NOMO-1 treated with dmso at 0.1 percent for 144 hours (cell line): ENCODE results near the gene SEC24D.
A peak's percentile ranks its signal among the peaks of the same experiment; 100 is the strongest.

ENCODE experiments used
- DNase-seq: peaks from one replicate; lab custom pipeline; 2025; ENCODE audit not compliant: unreplicated experiment; lab: John Stamatoyannopoulos, UW

The SEC24D gene

DNA sequence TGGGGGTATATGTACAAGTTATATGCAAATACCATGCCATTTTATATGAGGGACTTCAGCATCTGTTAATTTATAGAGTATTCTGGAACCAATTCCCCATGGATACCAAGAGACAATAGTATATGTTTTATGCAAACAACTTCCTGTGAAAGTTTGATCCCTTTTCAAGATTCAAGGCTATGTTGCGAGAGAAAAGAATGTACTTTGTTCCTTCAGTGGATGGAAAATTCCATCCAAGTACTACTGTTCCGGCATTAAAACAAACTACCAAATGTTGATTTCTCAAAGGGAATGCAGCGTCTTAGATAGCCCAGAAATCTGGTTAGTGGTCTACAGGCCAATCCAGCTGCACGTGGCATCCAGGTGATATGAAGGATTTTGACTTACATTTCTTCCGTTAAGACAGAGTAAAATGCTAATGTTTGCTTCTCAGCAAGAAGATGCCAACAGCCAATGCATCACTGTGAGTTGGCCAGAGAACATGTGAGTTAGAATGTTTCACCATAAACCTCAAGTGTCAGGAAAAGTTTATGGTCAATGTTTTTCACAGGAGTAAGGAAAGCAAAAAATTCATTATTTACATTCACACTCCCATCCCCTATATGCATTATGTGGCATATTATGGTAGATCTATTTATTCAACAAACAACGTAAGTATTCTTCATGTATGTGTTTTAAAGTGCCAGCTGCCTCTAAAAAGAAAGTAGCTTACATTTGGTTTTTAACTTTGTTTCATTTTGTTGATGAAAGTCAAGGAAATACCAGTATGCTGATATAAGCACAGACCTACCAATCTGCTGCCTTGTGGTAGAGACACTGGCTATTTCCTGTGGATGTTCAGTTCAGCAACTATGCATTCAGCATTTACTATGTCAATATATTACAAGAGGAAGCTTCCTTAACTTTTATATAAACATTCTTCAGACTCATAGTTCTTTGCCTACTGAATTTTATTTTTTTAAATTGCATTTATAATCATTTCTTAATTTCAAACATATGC is 106.3 kb downstream of the SEC24D start:
- no peak for DNase-seq

DNA sequence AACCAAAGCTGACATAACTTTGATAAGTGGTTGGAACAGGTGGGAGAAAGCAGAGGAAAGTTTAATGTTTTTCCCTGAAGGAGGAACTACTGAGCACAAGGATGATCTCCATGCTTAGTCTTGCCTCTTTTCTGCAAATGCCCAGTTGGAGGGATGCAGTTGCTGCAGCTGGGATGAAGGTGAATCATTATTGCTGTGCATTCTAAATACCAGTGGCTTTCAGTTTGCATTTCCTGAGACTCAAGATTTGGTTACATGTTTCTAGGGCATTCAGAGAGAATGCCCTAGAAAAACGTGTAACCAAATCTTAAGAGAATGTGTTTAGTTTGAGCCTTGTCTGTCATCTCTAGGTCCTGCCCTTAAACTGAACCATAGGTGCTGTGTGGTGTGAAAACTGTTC is 108.6 kb downstream of the SEC24D start:
- DNase-seq, result no peak

DNA sequence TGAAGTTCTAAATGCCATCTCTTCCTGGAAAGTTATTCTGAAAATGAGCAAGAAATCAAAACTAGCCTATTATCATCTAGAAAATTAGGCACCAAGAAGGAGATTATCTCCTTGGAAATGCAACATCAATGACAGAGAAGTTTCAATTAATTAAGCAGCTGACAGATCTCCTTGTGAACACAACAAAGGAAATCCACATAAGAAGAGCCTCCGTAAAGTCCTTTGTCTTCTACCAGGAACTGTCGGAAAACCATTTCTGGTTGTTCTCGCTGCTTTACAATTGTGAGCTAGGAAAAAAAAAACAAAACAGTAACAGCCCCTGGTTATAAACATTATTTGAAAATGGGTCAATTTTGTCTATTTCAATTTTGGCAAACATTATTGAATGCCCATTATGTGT is 112.6 kb downstream of the SEC24D start:
- no peak for DNase-seq

DNA sequence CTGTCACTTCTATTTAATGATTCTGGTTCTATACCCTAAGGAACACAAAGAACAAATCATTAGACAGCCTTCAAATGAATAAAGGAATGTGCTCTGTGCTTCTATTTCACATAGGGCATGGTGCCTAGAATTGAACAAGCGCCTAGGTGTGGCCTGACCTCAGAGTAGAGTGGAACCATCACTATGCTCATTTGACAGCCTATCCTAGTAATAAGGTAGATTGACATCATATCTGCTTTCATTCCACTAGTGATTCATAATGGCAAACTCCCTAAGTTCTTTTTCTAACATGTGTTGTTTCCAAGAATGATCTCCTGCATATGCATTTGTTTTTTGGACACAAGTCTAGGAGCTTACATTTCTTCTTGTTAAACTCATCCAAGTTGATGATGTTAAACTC is 114.2 kb downstream of the SEC24D start:
- DNase-seq, result no peak

DNA sequence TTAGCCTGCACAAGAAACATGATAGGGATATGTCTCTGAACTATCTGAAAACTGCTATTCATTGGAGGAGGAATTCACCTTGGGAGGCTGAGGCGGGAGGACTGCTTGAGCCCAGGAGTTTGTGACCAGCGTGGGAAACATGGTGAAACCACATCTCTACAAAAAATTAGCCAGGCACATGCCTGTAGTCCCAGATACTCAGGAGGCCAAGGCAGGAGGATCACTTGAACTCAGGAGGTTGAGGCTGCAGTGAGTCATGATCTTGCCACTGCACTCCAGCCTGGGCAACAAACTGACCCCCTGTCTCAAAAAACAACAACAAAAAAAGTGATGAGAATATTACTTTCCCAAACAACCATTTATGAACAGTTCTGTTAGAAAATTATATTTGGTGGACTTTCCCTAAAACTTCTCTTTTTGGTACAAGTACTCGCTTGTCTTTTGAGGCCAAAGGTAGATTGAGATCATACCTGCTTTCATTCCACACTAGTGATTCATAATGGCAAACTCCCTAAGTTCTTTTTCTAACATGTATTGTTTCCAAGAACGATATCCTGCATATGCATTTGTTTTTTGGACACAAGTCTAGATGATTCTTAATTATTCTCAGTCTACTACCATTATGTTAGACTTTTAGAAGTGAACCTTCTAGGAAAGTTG is 117.3 kb downstream of the SEC24D start:
- DNase-seq, result no peak

DNA sequence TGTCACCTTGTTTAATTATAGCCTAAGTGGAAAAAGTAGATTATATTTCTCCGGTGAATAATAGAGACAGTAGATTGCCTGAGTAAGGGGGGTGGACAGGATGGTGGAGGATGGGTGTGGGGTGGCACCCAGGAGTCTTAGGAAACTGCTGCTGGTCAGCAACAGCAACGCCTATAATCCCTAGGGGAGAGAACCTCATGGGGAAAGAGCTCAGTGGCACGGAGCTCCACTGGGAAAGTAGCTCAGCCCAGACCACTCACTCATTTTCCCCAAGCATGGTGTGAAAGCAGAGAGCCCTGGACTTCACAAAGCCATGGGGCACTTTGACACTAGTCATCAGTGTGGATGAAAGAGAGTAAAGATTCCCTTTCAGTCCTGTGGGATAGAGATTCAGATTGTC is 119.6 kb downstream of the SEC24D start:
- DNase-seq, result no peak

DNA sequence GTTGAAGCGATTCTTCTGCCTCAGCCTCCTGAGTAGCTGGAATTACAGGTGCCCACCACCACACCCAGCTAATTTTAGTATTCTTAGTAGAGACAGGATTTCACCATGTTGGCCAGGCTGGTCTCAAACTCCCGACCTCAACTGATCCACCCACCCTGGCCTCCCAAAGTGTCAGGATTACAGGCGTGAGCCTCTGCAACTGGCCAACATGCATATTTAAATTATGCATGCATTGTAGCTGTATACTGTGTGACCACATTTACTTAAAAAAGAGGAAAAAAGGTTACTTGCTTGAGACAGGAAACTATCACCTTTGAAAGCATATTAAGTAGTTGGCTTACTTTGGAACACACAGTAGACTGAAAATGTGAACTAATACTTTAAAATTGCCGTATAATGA is 121.2 kb downstream of the SEC24D start:
- DNase-seq, result no peak

DNA sequence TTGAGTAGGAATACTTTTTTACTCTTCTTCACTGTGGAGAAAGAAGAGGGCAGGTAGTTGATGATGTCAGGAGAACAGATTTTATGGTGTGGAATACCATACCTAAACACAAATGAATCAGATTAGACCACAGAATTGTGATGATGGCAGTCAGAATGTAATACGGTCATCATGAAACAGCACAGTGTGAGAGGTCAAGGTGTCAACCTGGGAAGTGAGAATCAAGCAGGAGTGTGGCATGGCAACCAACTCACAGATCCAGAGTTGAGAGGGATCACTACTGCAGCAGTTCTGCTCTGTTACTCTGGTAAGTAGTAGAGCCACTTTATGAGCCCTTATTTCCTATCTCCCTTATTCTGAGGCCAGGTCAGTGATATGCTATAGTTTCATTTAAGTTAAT is 123.1 kb downstream of the SEC24D start:
- DNase-seq, result no peak

DNA sequence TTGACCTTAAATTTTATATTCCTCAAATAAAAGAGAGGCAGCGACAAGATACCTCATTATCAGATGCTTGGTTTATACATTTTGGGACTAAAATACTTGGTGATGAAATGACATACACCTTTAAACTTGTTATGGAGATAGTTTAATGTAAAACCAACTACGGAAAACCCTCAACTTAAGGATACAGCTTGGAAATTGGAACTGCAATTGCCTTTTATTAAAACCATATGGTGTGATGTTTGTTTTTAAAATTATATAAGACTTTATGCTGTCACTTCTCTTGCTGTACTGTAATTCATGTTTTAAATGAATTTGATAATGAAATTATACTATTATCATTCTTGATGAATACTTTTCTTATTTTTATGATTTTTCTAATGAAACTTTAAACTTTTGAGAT is 124.9 kb downstream of the SEC24D start:
- no peak for DNase-seq

DNA sequence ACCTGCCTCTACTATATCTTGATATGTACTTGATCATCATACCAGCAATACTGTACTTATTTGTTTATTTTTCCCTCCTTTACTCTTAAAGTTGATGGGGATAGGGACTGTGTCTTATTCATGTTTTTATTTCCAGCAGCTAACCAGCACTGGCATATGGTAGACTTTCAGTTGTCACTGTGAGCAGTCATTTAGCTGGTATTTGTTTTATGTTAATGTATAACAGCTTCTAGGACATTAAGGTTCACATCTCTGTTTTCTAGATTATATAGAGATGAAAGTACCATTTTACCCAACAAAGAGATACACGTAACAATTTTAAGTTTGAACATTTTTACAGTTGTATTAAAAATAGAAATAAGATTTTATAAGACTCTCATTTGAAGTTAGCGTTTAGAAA is 132.8 kb downstream of the SEC24D start:
- no peak for DNase-seq

DNA sequence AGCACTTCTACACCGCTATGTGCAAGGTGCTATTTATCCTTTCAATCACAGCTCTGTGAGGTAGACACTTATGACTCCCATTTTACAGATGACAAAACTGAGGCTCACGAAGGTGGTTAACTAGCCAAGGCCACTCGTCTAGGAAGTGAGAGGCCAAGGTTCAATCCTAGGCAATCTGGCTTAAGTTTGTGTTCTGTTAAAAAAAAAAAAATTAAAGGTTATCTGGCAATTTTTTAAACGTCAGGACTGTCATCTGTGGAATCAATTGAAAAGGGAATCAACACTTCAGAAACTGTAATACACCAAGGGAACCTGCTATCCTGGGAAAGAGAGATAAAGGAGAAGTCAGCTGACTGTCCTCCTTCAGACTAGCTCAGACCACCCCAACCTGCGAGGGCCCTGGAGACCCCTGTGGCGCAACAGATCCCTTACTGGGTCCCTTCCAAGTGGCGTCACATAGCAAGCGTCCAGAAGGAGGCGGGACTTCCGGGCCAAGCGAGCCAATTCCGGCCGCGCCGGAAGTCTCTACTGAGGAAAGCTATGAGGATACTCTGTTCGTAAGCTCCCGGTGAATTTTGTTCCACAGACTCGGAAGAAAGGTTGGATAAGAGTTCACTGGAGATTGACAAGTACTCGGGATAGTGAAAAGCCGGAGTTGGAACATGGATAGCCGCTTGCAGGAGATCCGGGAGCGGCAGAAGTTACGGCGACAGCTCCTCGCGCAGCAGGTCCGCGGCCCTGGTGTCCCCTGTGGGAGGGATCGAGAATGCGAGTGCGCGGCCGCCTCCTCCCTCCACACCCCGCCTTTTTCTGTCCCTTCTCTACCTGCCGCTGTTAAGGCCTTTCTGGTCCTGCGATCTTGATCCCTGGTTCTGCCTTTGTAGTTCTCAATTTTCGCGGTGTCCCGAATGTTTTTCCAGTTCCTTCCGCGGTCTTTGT is 150.8 kb downstream of the SEC24D start, which contains the start of gene METTL14:
Gene METTL14 (plus strand): TSS at position 520 of the 939 bp plus-strand sequence. CDS start 143 bp downstream, at position 663.
- peak; percentile 86 for DNase-seq

DNA sequence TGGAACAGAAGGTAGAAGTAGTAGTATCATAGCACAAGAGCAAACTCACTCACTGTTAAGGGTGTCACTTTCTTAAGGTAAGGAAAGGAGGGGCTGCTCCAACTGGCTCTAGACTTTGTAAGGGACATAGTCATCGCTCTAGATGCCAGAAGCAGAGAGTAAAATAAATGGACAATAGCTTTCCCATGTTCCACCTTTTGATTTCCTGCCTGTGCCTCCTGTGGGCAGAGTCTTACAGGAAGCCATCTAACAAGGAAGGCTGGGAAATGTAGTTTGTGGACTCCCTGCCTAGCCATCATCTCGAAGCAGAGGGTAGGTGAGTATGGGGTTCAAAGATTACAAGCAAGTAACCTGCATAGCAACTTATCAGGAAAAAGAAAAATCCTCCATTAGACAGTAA is 152.4 kb downstream of the SEC24D start:
- DNase-seq, result no peak

DNA sequence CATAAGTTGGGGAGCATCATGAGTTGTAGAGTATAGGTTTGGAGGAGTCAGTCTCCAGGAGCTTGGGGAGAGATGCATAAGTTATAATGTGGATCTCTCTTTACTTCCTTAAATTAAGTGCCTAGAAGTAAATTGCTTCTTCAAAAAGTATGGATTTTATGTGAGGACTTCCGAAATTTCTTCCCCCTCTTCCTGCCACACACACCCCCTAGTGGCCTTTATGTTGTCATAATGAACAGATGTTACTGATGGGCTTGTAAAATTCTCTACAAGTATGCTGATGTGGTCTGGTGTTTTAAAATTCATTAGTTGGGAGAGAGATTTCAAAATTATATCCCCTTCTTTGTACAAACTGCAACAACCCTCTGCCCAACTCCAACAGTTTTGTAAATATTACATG is 153.0 kb downstream of the SEC24D start:
- DNase-seq, result peak; percentile 48

DNA sequence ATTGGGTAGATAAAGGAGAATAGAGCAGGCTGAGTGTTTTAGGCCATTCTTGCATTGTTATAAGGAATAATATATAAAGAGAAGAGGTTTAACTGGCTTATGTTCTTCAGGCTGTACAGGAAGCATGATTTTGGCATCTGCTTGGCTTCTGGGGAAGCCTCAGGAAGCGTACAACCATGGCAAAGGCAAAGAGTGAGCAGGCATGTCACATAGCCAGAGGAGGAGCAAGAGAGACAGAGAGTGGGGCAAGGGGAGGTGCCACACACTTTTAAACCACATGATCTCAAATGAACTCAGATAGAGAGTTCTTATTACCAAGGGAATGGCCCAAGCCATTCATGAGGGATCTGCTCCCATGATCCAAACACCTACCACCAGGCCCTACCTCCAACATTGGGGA is 155.1 kb downstream of the SEC24D start:
- no peak for DNase-seq

DNA sequence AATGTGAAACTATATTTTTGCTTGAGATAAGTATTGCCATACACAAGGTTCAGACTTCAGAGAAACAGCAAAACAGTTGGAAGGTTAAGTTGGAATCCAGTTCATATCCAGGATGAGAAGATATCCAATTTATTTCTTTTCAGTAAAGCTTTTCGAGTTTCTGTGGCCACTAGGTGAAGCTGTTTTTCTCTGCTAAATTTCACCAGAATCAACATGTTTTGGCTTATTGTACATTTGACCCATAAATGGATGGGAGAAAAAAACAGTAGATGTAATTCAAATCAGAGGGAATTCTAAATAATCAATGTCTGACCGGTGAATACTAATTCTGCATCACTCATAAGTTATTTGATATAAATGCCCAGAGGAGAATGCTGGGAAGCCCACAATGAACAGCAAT is 159.8 kb downstream of the SEC24D start:
- DNase-seq, result no peak
